ENCODE data around the gene PEX26. TPM values are rescaled to one million over a fixed set of nuclear protein-coding genes. Genes with fewer than 3 reads are reported as not detected.
A peak's percentile ranks its signal among the peaks of the same experiment; 100 is the strongest.
"Not testable (repeated sequence)": the region's sequence is repeated elsewhere in the genome, so short reads cannot be mapped to it uniquely, and the experiment has no call there.

PEX26 gene
- total RNA-seq, 1 donor from 2014 or later: 24.7 TPM

GRCh38 chr22:18056161-18056666 lies 21.6 kb upstream of the PEX26 start:
- no peak for DNase-seq (ENCODE audit: low read depth, low spot score)

GRCh38 chr22:18056807-18057474 lies 20.8 kb upstream of the PEX26 start:
- no peak for DNase-seq (ENCODE audit: low read depth, low spot score)

GRCh38 chr22:18057568-18058209 lies 20.1 kb upstream of the PEX26 start:
- peak; percentile 89 for DNase-seq (ENCODE audit: low read depth, low spot score)

DNA sequence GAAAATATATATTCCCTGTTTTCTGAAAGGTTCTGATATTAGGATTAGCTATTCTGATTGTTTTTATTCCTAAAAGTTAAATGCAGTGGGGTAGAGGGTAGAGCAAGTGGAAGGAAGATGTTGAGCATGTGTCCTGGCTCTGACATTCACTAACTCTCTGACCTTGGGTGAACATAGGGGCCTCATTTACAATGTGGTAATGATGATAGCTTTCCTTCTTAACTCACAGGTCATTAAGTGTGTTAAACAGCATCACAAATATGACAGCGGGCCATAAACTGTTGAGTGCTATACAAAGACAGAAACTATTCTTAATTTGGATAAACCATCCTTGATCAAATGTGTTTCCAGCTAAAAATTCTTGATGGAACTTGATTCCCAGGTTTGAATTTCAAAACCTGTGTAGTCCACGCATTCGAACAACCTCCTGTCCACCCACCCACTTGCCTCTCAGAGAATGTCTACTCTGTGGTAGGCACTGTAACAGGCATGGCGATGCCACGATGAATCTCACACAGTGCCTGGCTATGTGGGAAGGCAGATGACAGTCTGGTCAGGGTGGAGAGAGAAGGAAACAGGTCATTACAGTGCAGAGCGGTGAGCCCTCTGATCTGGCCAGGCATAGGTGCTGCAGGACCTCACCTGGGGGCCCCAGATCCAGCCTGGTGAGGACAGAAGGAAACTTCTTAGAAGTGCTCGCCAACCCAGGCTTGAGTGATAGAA lies 19.3 kb upstream of the PEX26 start:
- no peak for DNase-seq (ENCODE audit: low read depth, low spot score)

DNA sequence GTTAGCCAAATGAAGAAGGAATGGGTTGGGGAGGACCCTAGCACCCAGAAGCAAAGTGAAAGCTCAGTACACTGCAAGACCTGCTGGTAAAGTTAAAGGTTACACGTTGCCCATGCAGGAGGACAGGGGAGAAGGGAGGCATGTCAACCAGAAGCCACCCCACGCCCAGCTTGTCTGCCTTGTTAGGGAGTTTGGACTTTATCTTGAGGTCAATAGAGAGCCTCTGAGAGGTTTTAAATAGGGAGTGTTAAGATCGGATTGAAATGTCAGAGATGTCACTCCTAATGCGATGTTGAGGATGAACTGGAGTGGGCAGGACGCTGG lies 18.7 kb upstream of the PEX26 start:
- DNase-seq (ENCODE audit: low read depth, low spot score): no peak

DNA sequence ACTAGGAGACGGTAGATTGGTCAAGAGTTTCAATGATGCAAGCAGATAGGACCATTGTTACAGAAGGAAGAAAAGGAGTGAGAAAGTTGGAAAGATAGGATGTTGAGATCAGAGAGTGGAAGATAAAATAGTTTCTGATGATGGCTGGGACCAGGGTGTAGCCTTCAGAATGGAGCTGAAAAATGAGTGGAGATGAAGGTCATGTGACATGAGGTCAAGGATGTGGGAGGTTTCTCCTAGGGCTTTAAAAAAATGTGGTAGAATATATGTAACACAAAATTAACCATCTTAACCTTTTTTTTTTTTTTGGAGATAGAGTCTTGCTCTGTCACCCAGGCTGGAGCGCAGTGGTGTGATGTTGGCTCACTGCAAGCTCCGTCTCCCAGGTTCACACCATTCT lies 18.3 kb upstream of the PEX26 start:
- no peak for DNase-seq (ENCODE audit: low read depth, low spot score)

DNA sequence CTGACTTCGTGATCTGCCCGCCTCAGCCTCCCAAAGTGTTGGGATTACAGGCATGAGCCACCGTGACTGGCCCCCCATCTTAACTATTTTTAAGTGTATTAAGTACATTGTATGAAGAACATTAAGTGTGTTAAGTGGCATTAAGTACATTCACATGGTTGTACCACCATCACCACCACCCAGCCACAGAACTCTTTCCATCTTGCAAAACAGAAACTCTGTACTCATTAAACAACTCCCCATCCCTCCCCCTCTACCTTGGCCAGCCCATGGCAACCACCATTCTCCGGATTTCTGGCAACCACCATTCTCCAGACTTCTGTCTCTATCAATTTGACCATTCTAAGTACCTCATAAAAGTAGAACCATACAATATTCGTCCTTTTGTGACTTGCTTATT lies 17.8 kb upstream of the PEX26 start:
- no peak for DNase-seq (ENCODE audit: low read depth, low spot score)

DNA sequence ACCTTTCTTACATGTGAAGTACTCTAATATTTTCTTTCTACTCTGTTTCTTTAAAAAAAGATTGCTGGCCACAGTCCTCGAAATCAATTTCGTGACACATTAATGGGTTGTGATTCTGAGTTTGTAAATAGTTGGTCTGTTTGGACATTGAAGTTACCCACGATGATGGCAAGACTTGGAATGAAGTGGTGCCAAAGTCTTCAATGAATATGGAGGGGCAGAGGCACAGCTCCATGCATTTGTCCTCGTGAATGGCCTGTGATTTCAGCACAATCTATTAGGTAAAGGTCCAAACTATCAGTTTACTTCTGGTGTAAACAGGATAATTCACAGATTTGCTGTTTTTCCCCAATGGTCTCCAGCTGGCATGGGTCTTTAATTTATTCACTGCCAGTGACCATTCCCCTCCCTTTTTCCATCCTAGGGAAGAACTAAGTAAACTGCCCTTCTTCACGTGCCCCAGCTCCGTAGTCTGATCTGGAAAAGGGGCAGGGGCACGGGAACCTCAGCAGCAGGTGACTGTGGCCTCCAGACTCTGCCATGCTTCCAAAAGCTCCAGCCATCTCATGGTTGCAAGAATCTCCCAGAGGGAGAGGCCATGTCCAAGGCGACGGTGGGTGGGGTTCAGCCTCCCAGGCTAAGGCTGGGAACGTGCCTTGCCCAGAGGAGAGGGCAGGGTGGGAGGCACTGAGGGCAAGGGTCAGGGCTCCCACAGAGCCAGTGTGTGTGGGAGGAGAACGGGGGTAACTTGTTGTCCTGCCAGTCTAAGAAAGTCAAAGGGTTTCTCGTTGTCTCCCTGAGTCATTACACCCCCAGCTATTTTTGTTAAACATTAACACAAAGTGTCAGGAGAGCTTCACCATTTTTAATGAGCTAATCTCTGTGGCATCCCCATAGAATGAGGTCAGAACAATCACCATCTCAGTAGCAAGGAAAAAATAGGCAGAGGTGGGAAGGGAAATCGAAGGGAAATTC lies 16.9 kb upstream of the PEX26 start:
- DNase-seq (ENCODE audit: low read depth, low spot score): no peak

DNA sequence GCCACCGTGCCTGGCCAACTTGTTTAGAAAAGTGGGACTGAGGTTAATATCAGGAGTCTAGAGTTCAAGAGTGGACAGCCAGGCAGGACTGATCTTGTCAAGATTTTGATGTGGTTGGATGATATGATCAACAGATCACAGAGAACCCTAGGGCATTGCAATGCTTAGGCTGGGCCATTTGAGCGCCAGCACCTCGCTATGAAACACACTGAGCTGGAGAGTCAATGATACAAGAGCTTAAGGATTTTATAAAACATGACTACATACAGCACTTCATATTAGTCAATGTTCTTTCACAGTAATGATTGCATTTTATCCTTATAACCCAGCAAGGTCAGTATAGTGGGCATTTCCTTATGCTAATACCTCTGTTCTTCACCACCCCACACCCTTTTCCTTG lies 15.4 kb upstream of the PEX26 start:
- no peak for DNase-seq (ENCODE audit: low read depth, low spot score)

GRCh38 chr22:18063306-18063705 lies 14.5 kb upstream of the PEX26 start:
- DNase-seq (ENCODE audit: low read depth, low spot score): no peak

- DNase-seq (ENCODE audit: low read depth, low spot score): not testable (repeated sequence)
These were observed 14.1 kb upstream of the PEX26 start for GRCh38 chr22:18063715-18064114.

DNA sequence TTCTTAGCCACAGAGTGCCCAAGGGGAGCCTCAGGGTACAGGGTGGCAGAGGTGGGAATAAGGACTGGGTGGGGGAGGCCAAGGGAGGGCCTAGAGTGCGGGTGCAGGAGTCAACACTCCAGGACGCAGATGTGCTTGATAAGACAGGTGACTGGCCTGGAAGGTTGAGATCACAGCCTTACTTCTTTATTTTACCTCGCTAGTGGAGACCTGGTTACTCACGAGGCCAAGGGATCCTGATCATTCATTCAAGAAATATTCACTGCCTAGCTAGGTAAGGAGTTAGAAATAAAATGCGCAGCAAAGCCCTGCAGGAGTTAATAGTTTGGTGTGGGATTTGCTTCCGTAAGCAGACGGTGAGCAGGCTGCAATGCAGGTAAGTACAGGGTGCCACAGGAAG lies 13.2 kb upstream of the PEX26 start:
- DNase-seq (ENCODE audit: low read depth, low spot score): no peak

- no peak for DNase-seq (ENCODE audit: low read depth, low spot score)
These were observed 12.5 kb upstream of the PEX26 start for GRCh38 chr22:18065256-18065655.

DNA sequence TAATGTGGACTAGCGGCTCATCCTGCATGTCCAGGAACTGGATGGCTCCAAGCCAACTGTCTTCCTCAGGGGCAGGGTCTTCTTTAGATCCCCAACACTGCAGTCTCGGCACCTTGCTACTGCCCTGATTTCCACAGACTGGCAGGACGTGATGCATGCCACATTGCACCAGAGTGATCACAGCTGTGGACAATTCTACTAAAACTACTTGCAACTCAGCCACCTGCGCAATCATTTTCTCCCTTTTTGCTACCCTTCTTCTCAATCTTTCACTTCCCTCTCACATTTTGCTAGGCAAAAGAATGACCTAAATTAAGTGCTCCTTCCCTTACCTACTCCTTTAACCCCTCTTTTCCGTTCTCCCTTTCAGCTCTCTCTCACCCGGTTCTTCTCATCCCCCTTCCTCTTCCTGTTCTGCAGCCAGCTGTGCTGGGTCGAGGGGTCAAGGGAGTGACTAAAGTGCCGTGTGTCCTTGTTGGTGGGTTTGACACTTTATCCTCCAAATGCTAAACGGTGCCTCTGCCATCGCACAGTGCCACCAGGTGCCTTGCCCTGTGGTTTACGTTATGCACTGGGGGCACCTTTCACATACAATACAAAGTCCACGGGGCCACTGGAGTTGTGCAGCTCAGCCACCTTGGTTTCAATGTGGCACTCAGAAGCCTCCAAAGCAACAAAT lies 11.5 kb upstream of the PEX26 start:
- no peak for DNase-seq (ENCODE audit: low read depth, low spot score)

DNA sequence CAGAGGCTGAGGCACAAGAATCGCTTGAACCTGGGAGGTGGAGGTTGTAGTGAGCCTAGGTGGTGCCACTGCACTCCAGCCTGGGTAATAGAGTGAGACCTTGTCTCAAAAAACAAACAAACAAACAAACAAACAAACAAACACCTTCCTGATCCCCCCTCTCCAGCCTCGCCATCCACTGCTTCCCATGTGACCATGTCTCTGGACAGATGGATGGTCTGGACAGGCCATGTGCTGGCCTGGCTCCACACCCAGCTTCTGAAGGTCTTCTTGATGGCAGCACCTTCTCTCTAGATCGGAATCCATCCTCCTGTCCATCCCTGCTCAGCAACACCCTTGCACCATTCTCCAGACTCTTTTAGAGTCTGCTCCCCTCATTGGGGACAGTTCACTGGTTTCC lies 10.7 kb upstream of the PEX26 start:
- DNase-seq (ENCODE audit: low read depth, low spot score): no peak

- no peak for DNase-seq (ENCODE audit: low read depth, low spot score)
These were observed 10.0 kb upstream of the PEX26 start for GRCh38 chr22:18067548-18068341.

- DNase-seq (ENCODE audit: low read depth, low spot score): no peak
These were observed 9.3 kb upstream of the PEX26 start for GRCh38 chr22:18068381-18068988.

DNA sequence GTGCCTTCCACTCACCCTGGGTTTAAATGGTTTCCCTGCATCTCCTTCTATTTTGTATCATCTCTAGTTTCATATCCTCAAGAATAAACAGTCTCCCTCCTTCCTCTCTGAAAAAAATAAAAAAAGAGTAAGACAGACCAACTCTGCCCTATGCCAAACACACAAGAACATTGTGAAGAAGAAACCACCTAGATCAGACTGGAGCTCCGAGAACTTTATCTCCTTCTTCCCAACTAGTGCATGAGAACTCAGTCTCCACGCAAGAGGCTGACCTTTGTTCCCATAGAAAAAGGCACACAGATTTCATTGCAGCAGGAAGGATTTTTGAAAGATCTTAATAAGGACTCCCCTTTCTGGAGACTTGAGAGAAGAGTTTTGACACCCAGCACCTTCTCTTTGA lies 8.7 kb upstream of the PEX26 start:
- DNase-seq (ENCODE audit: low read depth, low spot score): no peak

- DNase-seq (ENCODE audit: low read depth, low spot score): no peak
These were observed 7.7 kb upstream of the PEX26 start for GRCh38 chr22:18070041-18070440.
